Esophagus squamous epithelium (tissue), 4 donors: Measurements from ENCODE around the gene NAGLU.

Experiments
- POLR2A ChIP-seq, 4 donors: fragments of 450-650 bp; IDR thresholded peaks; one replicate each; pipeline ENCODE4 v1.6.1; 2017; ENCODE audit warnings: antibody characterized with exemption in 4 of 4, mild to moderate bottlenecking in 4 of 4, moderate library complexity in 3 of 4
- TF ChIP-seq, protein P1 (sequence below), 6 experiments: fragments of 450-650 bp in 4 of 6; fragments of 200-600 bp in 2 of 6; sonication (generic) in 2 of 6; IDR thresholded peaks; one replicate each; pipeline ENCODE4 v1.5.1; 2016 to 2019; ENCODE audit warnings: antibody characterized with exemption in 6 of 6, mild to moderate bottlenecking in 4 of 6, moderate library complexity in 4 of 6

DNA sequence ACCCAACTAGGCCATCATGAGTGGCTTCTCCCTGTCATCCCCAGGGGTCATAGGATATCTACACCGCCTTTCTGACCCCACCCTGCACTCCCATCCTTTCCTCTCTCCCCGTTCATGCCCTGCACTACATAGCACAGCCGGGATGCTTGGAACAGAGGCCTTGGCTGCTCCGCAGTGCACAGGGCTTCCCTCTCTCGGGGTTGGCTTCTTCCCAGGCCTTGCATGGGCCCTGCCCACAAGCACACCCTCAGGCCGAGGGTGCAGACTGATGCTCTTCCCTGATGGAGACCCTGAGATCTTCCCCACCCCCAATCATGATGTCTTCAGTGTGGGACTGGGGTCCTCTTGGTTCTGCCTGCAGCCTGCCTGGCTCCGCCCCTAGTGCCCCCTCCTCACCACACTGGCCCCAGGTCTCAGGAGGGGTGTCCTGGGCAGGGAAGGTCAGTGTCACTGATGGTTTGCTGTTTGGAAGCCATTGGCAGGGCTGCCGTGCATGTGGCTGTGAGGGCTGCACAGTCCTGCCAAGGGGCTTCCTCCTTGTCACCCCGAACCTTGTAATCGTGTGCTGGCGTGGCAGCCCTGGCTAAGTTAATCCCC, 14.3 kb upstream of the NAGLU start:
- TF ChIP-seq, protein P1, sequence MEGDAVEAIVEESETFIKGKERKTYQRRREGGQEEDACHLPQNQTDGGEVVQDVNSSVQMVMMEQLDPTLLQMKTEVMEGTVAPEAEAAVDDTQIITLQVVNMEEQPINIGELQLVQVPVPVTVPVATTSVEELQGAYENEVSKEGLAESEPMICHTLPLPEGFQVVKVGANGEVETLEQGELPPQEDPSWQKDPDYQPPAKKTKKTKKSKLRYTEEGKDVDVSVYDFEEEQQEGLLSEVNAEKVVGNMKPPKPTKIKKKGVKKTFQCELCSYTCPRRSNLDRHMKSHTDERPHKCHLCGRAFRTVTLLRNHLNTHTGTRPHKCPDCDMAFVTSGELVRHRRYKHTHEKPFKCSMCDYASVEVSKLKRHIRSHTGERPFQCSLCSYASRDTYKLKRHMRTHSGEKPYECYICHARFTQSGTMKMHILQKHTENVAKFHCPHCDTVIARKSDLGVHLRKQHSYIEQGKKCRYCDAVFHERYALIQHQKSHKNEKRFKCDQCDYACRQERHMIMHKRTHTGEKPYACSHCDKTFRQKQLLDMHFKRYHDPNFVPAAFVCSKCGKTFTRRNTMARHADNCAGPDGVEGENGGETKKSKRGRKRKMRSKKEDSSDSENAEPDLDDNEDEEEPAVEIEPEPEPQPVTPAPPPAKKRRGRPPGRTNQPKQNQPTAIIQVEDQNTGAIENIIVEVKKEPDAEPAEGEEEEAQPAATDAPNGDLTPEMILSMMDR (IDR thresholded peaks at IDR 0.05) = no peak
- no peak for TF ChIP-seq POLR2A (IDR thresholded peaks at IDR 0.05)
